ENCODE results near the gene TMPRSS2. TPM values are rescaled to one million over a fixed set of nuclear protein-coding genes. Genes with fewer than 3 reads are reported as not detected.

Gene TMPRSS2
- total RNA-seq, 1 experiment from 2014 or later: 1.1 TPM

DNA sequence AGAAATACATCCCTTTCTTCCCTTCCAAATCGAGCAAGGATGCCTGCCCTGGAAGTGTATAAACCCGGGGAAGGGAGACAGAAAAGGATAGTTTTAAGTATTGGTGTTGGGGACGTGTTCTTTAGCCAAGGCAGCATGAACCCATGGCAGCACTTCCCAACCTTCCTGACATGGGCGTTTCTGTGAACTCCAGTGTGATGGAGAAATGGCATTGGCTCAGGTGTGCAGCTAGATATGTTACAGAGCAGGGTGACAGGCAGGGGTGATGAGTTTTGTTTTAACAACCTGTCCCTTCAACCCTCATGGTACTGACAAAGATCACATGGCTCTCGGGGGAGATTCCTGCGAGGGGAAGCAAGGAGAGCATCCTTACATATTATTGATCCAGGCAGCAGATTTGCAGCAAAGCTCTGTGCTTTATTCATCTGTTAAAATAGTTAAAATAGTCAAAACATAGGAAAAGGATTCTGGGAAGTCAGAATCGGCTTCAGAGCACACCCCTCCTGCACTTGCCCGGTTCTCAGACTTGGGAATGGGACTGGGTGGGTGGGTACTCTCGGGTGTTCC is 78.0 kb downstream of the TMPRSS2 start:
- Histone ChIP-seq H3K27ac (ENCODE audit: low read depth, low read length) (no peak overlapping the region), H3K9me3 (ENCODE audit: control insufficient read depth in 1 of 2, insufficient read depth in 1 of 2, low read depth in 1 of 2, low read length in 2 of 2) (peaks cover 0 to 6% of the 10 kb centered on the region in 2 experiments; a peak in 2 of 4 replicates), H3K4me3 (replicated peaks in 1 of 2; ENCODE audit: low read depth in 1 of 2, low read length in 2 of 2) (no peak overlapping the region), H3K4me2 (ENCODE audit: low read length) (no peak overlapping the region), H3K36me3 (ENCODE audit: control insufficient read depth in 1 of 2, insufficient read depth in 2 of 2, low read length in 2 of 2) (no peaks in the 10 kb centered on the region), H3K9me2 (ENCODE audit: insufficient read depth) (no peaks in the 10 kb centered on the region), H3K79me2 (ENCODE audit: insufficient read depth, low read length) (no peaks in the 10 kb centered on the region), H3K9ac (ENCODE audit: low read length) (no peak overlapping the region), H2AFZ (ENCODE audit: low read depth, low read length, poor library complexity, severe bottlenecking) (no peak overlapping the region), H3K4me1 (ENCODE audit: control insufficient read depth in 1 of 2, insufficient read depth in 2 of 2, low read length in 2 of 2) (no peaks in the 10 kb centered on the region), H3K27me3 (ENCODE audit: insufficient read depth, low read length) (peaks cover 4% of the 10 kb centered on the region; the same call in 1 of the 2 replicates), H4K20me1 (ENCODE audit: insufficient read depth) (no peaks in the 10 kb centered on the region)
- intact Hi-C loops (cut with micrococcal nuclease): no loop called here
- ChIA-PET RAD21 (ENCODE audit: low non-redundant PET in 1 of 2, low total read pairs in 2 of 2, uncharacterized antibody in 2 of 2, unreplicated experiment in 2 of 2) (no interaction called here), CTCF (no interaction called here), POLR2A (no interaction called here)
- no TSS peak for BruUV-seq (replicated peaks)
- ATAC-seq: no peak
- DNase-seq (ENCODE audit: low read depth, low spot score): no peak
- no peak for TF ChIP-seq FOSL1 (IDR thresholded peaks at IDR 0.05; ENCODE audit: low read depth)
- no peak for TF ChIP-seq TCF7L2 (IDR thresholded peaks at IDR 0.05; ENCODE audit: borderline replicate concordance, extremely low read depth, insufficient read depth, insufficient read length)
- TF ChIP-seq, protein P1, sequence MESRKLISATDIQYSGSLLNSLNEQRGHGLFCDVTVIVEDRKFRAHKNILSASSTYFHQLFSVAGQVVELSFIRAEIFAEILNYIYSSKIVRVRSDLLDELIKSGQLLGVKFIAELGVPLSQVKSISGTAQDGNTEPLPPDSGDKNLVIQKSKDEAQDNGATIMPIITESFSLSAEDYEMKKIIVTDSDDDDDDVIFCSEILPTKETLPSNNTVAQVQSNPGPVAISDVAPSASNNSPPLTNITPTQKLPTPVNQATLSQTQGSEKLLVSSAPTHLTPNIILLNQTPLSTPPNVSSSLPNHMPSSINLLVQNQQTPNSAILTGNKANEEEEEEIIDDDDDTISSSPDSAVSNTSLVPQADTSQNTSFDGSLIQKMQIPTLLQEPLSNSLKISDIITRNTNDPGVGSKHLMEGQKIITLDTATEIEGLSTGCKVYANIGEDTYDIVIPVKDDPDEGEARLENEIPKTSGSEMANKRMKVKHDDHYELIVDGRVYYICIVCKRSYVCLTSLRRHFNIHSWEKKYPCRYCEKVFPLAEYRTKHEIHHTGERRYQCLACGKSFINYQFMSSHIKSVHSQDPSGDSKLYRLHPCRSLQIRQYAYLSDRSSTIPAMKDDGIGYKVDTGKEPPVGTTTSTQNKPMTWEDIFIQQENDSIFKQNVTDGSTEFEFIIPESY (IDR thresholded peaks at IDR 0.05; ENCODE audit: extremely low read depth, insufficient replicate concordance, low read length): no peak
- TF ChIP-seq, protein P2, sequence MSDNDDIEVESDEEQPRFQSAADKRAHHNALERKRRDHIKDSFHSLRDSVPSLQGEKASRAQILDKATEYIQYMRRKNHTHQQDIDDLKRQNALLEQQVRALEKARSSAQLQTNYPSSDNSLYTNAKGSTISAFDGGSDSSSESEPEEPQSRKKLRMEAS (IDR thresholded peaks at IDR 0.05): no peak
- TF ChIP-seq ZFX (IDR thresholded peaks at IDR 0.05): no peak
- TF ChIP-seq CEBPB (IDR thresholded peaks at IDR 0.05; ENCODE audit: low read depth): no peak
- no peak for TF ChIP-seq EZH2 (IDR thresholded peaks at IDR 0.05)
- no peak for TF ChIP-seq JUND (IDR thresholded peaks at IDR 0.05)
- no peak for TF ChIP-seq SRF (IDR thresholded peaks at IDR 0.05; ENCODE audit: low read depth)
- TF ChIP-seq POLR2AphosphoS5 (IDR thresholded peaks at IDR 0.05; ENCODE audit: low read depth, low read length): no peak
- TF ChIP-seq, protein P3, sequence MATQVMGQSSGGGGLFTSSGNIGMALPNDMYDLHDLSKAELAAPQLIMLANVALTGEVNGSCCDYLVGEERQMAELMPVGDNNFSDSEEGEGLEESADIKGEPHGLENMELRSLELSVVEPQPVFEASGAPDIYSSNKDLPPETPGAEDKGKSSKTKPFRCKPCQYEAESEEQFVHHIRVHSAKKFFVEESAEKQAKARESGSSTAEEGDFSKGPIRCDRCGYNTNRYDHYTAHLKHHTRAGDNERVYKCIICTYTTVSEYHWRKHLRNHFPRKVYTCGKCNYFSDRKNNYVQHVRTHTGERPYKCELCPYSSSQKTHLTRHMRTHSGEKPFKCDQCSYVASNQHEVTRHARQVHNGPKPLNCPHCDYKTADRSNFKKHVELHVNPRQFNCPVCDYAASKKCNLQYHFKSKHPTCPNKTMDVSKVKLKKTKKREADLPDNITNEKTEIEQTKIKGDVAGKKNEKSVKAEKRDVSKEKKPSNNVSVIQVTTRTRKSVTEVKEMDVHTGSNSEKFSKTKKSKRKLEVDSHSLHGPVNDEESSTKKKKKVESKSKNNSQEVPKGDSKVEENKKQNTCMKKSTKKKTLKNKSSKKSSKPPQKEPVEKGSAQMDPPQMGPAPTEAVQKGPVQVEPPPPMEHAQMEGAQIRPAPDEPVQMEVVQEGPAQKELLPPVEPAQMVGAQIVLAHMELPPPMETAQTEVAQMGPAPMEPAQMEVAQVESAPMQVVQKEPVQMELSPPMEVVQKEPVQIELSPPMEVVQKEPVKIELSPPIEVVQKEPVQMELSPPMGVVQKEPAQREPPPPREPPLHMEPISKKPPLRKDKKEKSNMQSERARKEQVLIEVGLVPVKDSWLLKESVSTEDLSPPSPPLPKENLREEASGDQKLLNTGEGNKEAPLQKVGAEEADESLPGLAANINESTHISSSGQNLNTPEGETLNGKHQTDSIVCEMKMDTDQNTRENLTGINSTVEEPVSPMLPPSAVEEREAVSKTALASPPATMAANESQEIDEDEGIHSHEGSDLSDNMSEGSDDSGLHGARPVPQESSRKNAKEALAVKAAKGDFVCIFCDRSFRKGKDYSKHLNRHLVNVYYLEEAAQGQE (IDR thresholded peaks at IDR 0.05; ENCODE audit: low read depth): no peak
- no peak for TF ChIP-seq ZNF274 (IDR thresholded peaks at IDR 0.05; ENCODE audit: low read depth, low read length)
- TF ChIP-seq YY1 (IDR thresholded peaks at IDR 0.05; ENCODE audit: extremely low read depth, insufficient replicate concordance, low read depth, low read length): no peak
- TF ChIP-seq SP1 (IDR thresholded peaks at IDR 0.05; ENCODE audit: low read depth): no peak
- no peak for TF ChIP-seq RAD21 (IDR thresholded peaks at IDR 0.05; ENCODE audit: low read depth)
- TF ChIP-seq POLR2A (IDR thresholded peaks at IDR 0.05; ENCODE audit: borderline replicate concordance, extremely low read depth, insufficient read depth, insufficient read length): no peak
- TF ChIP-seq, protein P4, sequence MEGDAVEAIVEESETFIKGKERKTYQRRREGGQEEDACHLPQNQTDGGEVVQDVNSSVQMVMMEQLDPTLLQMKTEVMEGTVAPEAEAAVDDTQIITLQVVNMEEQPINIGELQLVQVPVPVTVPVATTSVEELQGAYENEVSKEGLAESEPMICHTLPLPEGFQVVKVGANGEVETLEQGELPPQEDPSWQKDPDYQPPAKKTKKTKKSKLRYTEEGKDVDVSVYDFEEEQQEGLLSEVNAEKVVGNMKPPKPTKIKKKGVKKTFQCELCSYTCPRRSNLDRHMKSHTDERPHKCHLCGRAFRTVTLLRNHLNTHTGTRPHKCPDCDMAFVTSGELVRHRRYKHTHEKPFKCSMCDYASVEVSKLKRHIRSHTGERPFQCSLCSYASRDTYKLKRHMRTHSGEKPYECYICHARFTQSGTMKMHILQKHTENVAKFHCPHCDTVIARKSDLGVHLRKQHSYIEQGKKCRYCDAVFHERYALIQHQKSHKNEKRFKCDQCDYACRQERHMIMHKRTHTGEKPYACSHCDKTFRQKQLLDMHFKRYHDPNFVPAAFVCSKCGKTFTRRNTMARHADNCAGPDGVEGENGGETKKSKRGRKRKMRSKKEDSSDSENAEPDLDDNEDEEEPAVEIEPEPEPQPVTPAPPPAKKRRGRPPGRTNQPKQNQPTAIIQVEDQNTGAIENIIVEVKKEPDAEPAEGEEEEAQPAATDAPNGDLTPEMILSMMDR (IDR thresholded peaks at IDR 0.05 in 2 of 3, conservative IDR thresholded peaks at IDR 0.05 in 1 of 3; ENCODE audit: borderline replicate concordance in 1 of 3, insufficient read depth in 1 of 3, low read depth in 2 of 3, low read length in 2 of 3): no peak

Data from HCT116 (cell line).